HG03175 (cell line): ENCODE measurements around the gene RPL3.

Experiments
- ATAC-seq: cut with Tn5 transposase; IDR thresholded peaks from one replicate; pipeline ENCODE4 v1.9.1; 2021; ENCODE audit warnings: mild to moderate bottlenecking, moderate library complexity; ENCODE audit not compliant: unreplicated experiment

Gene RPL3

DNA sequence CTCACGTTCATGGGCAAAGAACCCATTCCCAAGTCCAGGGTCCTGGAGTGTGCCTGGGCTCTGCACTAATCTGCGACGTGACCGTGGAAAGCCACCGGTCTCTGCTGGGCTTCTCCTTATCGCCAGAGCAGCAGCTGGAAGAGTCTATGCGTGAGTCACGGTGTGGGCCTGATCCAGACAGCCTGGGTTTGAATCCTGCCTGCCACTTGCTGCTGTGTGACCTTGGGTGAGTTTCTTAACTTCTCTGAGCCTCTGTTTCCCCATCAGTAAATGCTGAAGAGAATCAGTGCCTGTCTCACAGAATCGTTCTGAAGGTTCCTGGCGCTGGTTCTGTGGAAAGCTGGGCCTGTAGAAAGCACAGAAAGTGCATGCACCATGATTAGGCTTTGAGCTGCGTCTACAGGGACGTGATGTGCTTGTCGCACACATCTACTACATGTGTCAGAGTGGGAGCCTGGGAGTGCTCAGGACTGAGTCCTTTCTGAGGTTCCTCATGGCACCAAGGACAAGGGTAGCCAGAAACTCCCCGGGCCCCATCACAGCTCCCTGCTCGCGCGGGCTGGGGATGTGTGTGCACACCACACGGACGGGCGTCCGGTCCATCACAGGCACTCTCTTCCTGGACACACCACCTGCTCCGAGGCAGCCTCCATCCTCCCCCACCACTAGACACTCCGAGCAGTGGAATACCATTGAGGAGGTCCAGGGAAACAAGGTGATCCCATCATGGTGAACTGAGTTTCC, 54.1 kb downstream of the RPL3 start:
- ATAC-seq, result no peak

GRCh38 chr22:39264349-39265038, 54.9 kb downstream of the RPL3 start:
- ATAC-seq, result no peak

GRCh38 chr22:39263626-39264348, 55.6 kb downstream of the RPL3 start:
- ATAC-seq, result no peak
